Progenitor cell of endocrine pancreas (in vitro differentiated cells): Measurements from ENCODE around the gene NUDT7. TPM values are rescaled to one million over a fixed set of nuclear protein-coding genes. Genes with fewer than 3 reads are reported as not detected.

ENCODE experiments used
- DNase-seq: peaks from one replicate; pipeline ENCODE4 v3.0.0; 2021; ENCODE audit warnings: low spot score; ENCODE audit not compliant: unreplicated experiment
- H3K27ac Mint-ChIP-seq: 2 replicates; pipeline ENCODE4 v1.8.0; 2021; ENCODE audit warnings: mild to moderate bottlenecking, moderate library complexity, mixed read lengths
- H3K27me3 Mint-ChIP-seq: 2 replicates; pipeline ENCODE4 v1.8.0; 2021; ENCODE audit warnings: mixed read lengths
- H3K36me3 Mint-ChIP-seq: 2 replicates; pipeline ENCODE4 v1.8.0; 2022; ENCODE audit warnings: mixed read lengths; ENCODE audit not compliant: insufficient read depth
- H3K4me1 Mint-ChIP-seq: 2 replicates; pipeline ENCODE4 v1.8.0; 2021; ENCODE audit warnings: low read depth, mixed read lengths
- H3K4me3 Mint-ChIP-seq: 2 replicates; pipeline ENCODE4 v1.8.0; 2021; ENCODE audit warnings: low read depth, mild to moderate bottlenecking, moderate library complexity, mixed read lengths
- H3K9me3 Mint-ChIP-seq: 2 replicates; pipeline ENCODE4 v1.8.0; 2021; ENCODE audit warnings: low read depth, mixed read lengths
- CTCF ChIP-seq: fragments of 200-600 bp; sonication (generic); IDR thresholded peaks from one replicate; pipeline ENCODE4 v1.5.0; 2021; ENCODE audit warnings: antibody characterized with exemption, mild to moderate bottlenecking; ENCODE audit not compliant: unreplicated experiment
- total RNA-seq: library from RNA; stranded (reverse); gene quantifications from 2 replicates; pipeline ENCODE4 v1.2.1, GENCODE V29; 2021

The NUDT7 gene
- total RNA-seq, 1 donor from 2014 or later, result 4.2 TPM

GRCh38 chr16:77759821-77760220 is 37.5 kb downstream of the NUDT7 start:
- Mint-ChIP-seq H3K27ac (no peak overlapping the region), H3K36me3 (no peaks in the 10 kb centered on the region), H3K9me3 (no peaks in the 10 kb centered on the region), H3K4me1 (peaks cover 2% of the 10 kb centered on the region), H3K4me3 (no peak overlapping the region), H3K27me3 (no peaks in the 10 kb centered on the region)
- no peak for TF ChIP-seq CTCF
- no peak for DNase-seq

- no peak for DNase-seq
- H3K27me3 Mint-ChIP-seq, result no peaks in the 10 kb centered on the region
- no peak for TF ChIP-seq CTCF
- peaks cover 2% of the 10 kb centered on the region for H3K4me1 Mint-ChIP-seq
- H3K4me3 Mint-ChIP-seq, result no peak overlapping the region
- H3K9me3 Mint-ChIP-seq, result no peaks in the 10 kb centered on the region
- H3K36me3 Mint-ChIP-seq, result no peaks in the 10 kb centered on the region
- H3K27ac Mint-ChIP-seq, result no peak overlapping the region
These were observed 38.5 kb downstream of the NUDT7 start for GRCh38 chr16:77760800-77761199.

- no peak for TF ChIP-seq CTCF
- DNase-seq, result no peak
- no peaks in the 10 kb centered on the region for H3K27me3 Mint-ChIP-seq
- H3K9me3 Mint-ChIP-seq, result no peaks in the 10 kb centered on the region
- peaks cover 2% of the 10 kb centered on the region for H3K4me1 Mint-ChIP-seq
- no peaks in the 10 kb centered on the region for H3K36me3 Mint-ChIP-seq
- H3K4me3 Mint-ChIP-seq, result no peak overlapping the region
- no peak overlapping the region for H3K27ac Mint-ChIP-seq
These were observed 38.9 kb downstream of the NUDT7 start for GRCh38 chr16:77761204-77761603.

- DNase-seq, result no peak
- no peaks in the 10 kb centered on the region for H3K9me3 Mint-ChIP-seq
- H3K36me3 Mint-ChIP-seq, result no peaks in the 10 kb centered on the region
- peaks cover 3% of the 10 kb centered on the region for H3K27me3 Mint-ChIP-seq
- H3K4me3 Mint-ChIP-seq, result no peak overlapping the region
- no peak for TF ChIP-seq CTCF
- H3K4me1 Mint-ChIP-seq, result peaks cover 2% of the 10 kb centered on the region
- no peak overlapping the region for H3K27ac Mint-ChIP-seq
These were observed 39.9 kb downstream of the NUDT7 start for GRCh38 chr16:77762262-77762661.

- H3K4me1 Mint-ChIP-seq, result peaks cover 2% of the 10 kb centered on the region
- H3K9me3 Mint-ChIP-seq, result no peaks in the 10 kb centered on the region
- peaks cover 5% of the 10 kb centered on the region for H3K27me3 Mint-ChIP-seq
- no peak for TF ChIP-seq CTCF
- no peak for DNase-seq
- no peak overlapping the region for H3K27ac Mint-ChIP-seq
- H3K4me3 Mint-ChIP-seq, result no peak overlapping the region
- H3K36me3 Mint-ChIP-seq, result no peaks in the 10 kb centered on the region
These were observed 41.7 kb downstream of the NUDT7 start for GRCh38 chr16:77763994-77764393.
